ENCODE data around the gene LYRM1.

DNA sequence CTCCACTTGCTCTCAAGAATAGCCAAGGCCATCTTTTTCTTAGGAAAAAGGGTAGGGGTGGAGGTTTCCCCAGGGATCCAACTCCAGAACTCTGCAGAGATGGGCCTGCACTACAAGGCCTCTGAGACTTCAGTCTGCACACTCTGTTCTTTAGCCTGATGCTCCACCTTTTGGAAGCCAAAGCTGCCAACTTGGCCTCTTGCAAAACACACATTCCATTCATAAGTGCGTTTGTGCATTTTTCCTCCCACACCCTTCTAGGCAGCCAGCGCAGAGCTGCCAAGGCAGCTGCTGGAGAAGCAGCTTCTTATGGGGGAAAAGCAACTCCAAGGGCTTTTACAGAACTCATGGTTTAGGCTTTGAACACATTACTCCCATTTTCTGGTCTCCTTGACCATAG, 49.0 kb upstream of the LYRM1 start:
- TF ChIP-seq EZH2 (optimal IDR thresholded peaks at IDR 0.05; ENCODE audit: low read depth, low read length) (no peak), EZH2phosphoT487 (IDR thresholded peaks at IDR 0.05; ENCODE audit: low read length) (no peak)
- TF ChIP-seq, protein P1, sequence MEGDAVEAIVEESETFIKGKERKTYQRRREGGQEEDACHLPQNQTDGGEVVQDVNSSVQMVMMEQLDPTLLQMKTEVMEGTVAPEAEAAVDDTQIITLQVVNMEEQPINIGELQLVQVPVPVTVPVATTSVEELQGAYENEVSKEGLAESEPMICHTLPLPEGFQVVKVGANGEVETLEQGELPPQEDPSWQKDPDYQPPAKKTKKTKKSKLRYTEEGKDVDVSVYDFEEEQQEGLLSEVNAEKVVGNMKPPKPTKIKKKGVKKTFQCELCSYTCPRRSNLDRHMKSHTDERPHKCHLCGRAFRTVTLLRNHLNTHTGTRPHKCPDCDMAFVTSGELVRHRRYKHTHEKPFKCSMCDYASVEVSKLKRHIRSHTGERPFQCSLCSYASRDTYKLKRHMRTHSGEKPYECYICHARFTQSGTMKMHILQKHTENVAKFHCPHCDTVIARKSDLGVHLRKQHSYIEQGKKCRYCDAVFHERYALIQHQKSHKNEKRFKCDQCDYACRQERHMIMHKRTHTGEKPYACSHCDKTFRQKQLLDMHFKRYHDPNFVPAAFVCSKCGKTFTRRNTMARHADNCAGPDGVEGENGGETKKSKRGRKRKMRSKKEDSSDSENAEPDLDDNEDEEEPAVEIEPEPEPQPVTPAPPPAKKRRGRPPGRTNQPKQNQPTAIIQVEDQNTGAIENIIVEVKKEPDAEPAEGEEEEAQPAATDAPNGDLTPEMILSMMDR (IDR thresholded peaks at IDR 0.05; ENCODE audit: low read length) = no peak

All from MM.1S (cell line).